ENCODE data around the gene ADNP2. TPM values are rescaled to one million over a fixed set of nuclear protein-coding genes. Genes with fewer than 3 reads are reported as not detected.

The ADNP2 gene
- polyA plus RNA-seq, 1 donor = 10.5 TPM

Other genes with a start within 250 kb of the ADNP2 start
- 23.4 TPM for gene SLC66A2, start 157.6 kb upstream of the ADNP2 start, polyA plus RNA-seq (ENCODE audit: insufficient read length)
- gene HSBP1L1, start 144.6 kb upstream of the ADNP2 start, polyA plus RNA-seq (ENCODE audit: insufficient read length) = 2.6 TPM
- gene TXNL4A, start 120.7 kb upstream of the ADNP2 start, polyA plus RNA-seq (ENCODE audit: insufficient read length) = 82.3 TPM
- 28.7 TPM for gene RBFA, start 74.8 kb upstream of the ADNP2 start, polyA plus RNA-seq (ENCODE audit: insufficient read length)
- 5.2 TPM for gene PARD6G, start 138.3 kb downstream of the ADNP2 start, polyA plus RNA-seq (ENCODE audit: insufficient read length)

Data from forelimb muscle (tissue), 1 donor.